Nucleus accumbens (tissue), 56 donors: ENCODE results near the gene CYTH3.
"Not testable (repeated sequence)": the region's sequence is repeated elsewhere in the genome, so short reads cannot be mapped to it uniquely, and the experiment has no call there.

ENCODE experiments used
- DNase-seq, 56 donors: peaks; one replicate each; lab custom pipeline; 2025; lab: John Stamatoyannopoulos, UW

CYTH3 gene

GRCh38 chr7:6272481-6273323 lies at the start of gene CYTH3:
TSS of gene CYTH3 (minus strand) at chr7:6272624. CDS start at chr7:6272507, 117 bp downstream.
- DNase-seq: peak in 53 of 56 donors; percentile 6 to 89 (median 60)

- no peak for DNase-seq
Observed at GRCh38 chr7:6320791-6321190, 48.4 kb upstream of the CYTH3 start.

DNA sequence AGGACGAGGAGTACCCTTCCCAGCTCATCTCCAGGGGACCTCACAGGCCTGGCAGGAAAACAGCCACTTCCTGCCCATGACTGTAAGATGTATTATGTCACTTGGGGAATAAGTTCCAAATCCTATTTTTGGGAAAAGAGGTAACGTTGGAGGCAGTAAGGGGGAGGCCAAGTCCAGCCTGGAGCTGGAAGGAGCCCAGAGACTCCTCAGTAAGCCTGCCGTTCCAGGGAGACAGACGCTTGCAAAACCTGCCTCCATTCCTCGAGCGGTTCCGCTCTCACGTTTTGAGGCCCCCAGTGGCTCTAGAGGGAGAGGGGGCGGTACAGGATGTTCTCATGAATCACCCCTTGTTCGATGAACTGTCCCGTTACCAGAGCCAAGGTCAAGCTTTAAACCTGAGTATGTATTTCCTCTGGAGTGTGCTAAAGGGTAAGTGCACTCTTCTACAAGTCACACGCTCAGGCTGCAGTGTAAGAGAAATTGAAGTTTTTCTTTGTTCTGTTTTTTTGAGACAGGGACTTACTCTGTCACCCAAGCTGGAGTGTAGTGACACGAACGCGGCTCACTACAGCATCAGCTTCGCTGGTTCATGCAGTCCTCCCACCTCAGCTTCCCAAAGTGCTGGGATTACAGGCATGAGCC lies 45.5 kb upstream of the CYTH3 start:
- DNase-seq: no peak

DNA sequence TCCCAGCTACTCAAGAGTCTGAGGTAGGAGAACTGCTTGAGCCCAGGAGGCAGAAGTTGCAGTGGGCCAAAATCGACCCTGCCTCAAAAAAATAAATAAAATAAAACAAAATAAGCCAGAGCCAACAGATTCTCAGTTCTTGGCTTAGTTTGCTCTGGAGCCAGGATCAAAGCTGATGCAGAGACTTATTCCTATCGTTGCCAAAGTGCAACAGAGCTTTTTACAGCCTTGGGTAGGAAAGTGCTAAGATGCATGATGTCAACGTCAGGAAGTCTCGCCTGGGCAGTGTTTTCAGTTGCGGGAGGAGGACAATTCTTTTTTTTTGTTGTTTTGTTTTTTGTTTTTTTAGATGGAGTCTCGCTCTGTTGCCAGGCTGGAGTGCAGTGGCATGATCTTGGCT lies 43.8 kb upstream of the CYTH3 start:
- DNase-seq: no peak

DNA sequence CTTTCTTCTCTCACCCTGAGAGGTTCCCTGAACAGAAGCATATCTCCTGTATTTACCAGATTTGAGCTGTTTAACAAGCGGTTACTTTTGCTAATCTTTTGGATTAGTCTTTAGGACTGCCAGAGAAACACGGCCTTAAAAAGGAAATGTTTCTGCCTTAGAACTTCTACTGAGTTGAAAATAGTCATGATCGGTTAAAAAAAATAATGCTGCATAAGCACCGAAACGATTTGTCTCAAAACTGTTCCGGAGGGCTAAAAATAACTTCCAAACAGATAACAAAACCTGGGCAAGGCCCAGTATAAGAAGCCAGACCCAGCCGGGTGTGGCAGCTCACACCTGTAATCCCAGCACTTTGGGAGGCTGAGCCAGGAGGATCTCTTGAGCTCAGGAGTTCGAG lies 43.3 kb upstream of the CYTH3 start:
- DNase-seq: no peak

DNA sequence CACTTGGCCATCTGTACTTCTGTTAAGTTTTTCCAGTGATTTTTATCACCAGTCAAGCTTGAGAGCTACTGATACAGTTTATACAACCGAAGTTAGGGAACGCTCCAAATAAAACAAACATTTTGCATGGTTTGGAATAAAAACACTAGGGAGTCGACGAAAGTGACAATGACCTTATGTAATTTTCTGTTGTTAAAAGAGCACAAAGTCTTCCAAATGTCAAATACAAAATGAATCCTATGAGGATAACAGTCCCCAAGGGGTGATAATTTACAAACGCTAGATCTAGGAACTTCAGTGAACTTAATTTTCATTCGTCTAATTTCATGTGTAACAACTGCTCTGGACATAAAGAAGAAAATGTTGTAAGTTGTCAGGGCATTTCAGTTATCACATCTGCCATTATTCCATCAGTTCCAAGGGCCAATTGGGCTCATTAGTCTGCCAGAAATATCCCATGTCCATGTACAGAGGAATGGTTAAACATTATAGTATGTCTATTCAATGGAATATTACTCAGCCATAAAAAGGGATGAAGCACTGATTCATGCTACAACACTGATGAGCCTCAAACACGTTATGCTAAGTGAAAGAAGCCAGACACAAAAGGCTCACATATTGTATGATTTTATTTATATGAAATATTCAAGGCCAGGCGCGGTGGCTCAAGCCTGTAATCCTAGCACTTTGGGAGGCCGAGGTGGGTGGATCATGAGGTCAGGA lies 38.0 kb upstream of the CYTH3 start:
- DNase-seq: no peak

GRCh38 chr7:6307762-6308161 lies 35.3 kb upstream of the CYTH3 start:
- no peak for DNase-seq

DNA sequence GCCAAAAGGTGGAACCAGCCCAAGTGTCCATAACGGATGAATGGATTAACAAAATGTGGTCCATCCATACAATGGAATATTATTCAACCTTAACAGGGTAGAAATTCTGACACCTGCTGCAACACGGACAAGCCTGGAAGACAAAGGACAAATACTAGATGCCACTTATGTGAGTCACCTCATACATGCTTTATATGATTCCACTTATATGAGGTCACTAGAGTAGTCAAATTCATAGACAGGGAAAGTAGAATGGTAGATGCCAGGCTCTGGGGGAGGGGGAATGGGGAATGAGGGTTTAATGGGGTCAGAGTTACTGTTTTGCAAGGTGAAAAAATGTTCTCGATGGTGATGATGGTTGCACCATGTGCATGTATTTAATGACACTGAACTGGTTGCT lies 34.0 kb upstream of the CYTH3 start:
- no peak for DNase-seq

- no peak for DNase-seq
Observed at GRCh38 chr7:6305330-6305729, 32.9 kb upstream of the CYTH3 start.

- not testable (repeated sequence) for DNase-seq
Observed at GRCh38 chr7:6301446-6301845, 29.0 kb upstream of the CYTH3 start.

- no peak for DNase-seq
Observed at GRCh38 chr7:6299774-6300173, 27.4 kb upstream of the CYTH3 start.

- no peak for DNase-seq
Observed at GRCh38 chr7:6294839-6295238, 22.4 kb upstream of the CYTH3 start.

DNA sequence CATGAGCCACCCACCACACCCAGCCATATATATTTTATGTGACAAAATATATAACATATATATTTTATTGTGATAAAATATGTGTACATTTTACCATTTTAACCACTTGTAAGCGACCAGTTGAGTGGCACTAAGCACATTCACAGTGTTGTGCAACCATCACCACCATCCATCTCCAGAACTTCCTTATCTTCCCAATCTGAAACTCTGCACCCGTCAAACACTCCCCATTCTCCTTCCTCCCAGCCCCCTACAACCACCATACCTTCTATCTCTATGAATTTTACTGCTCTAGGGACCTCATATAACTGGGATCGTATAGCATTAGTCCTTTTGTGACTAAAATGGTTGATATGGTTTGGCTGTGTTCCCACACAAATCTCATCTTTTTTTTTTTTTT lies 20.8 kb upstream of the CYTH3 start:
- no peak for DNase-seq

GRCh38 chr7:6291941-6292340 lies 19.5 kb upstream of the CYTH3 start:
- DNase-seq: not testable (repeated sequence)

GRCh38 chr7:6291531-6291930 lies 19.1 kb upstream of the CYTH3 start:
- no peak for DNase-seq

DNA sequence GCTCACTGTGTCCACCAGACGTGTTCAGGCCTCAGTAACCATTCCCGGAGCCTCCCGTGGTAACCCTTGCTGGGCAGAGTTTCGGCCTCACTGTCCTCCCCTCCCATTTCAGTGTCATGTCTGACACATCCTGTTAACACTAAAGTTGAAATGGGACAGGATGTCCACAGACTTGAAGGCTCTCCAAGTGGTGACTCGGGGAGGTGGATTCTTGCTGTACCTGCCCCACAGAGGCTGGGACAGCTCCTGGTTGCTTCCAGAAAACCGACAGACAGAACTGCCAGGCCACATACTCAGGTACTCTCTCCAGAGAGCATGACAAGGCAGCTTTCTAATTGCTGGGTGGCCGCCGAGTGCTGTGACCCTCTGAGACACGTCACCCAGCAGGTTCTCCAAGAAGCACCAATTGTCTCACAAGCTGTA lies 17.9 kb upstream of the CYTH3 start:
- no peak for DNase-seq

DNA sequence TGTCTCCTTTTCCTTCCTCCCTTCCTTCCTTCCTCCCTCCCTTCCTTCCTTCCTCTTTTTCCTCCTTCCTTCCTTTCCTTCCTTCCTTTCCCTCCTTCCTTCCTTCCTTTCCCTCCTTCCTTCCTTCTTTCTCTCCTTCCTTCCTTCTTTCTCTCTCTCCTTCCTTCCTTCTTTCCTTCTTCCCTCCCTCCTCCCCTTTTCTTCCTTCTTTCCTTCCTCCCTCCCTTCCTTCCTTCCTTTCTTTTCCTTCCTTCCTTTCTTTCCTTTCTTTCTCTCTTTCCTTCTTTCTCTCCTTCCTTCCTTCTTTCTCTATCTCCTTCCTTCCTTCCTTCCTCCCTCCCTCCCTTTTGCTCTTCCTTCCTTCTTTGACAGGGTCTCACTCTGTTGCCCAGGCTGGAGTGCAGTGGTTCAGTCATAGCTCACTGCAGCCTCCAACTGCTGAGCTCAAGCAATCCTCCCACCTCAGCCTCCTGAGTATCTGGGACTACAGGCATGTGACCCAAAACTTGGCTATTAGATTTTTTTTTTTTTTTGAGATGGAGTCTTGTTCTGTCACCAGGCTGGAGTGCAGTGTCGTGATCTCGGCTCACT lies 15.9 kb upstream of the CYTH3 start:
- no peak for DNase-seq

GRCh38 chr7:6286486-6286885 lies 14.1 kb upstream of the CYTH3 start:
- no peak for DNase-seq

- DNase-seq: no peak
Observed at GRCh38 chr7:6284461-6285360, 12.3 kb upstream of the CYTH3 start.

DNA sequence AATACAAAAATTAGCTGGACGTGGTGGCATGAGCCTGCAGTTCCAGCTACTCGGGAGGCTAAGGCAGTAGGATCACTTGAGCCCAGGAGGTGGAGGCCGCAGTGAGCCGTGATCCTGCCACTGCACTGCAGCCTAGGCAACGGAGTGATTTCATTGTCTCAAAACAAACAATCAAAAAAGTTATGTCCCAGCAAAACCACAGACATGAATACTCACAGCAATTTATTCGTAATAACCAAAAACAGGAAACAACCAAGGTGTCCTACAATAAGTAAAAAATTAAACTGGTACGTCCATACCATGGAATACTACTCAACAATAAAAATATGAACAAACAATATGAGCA lies 11.6 kb upstream of the CYTH3 start:
- DNase-seq: no peak
